Right cardiac atrium (tissue), 5 donors: Measurements from ENCODE around the gene PPFIBP2. TPM values are rescaled to one million over a fixed set of nuclear protein-coding genes. Genes with fewer than 3 reads are reported as not detected.
A peak's percentile ranks its signal among the peaks of the same experiment; 100 is the strongest.

ENCODE experiments used
- ATAC-seq, 2 donors: fragments of 200-7000 bp; cut with Tn5 transposase; one replicate each; pipeline versions ENCODE4 v1.8.0 to v1.9.1; 2020; ENCODE audit warnings: moderate library complexity in 2 of 2, mild to moderate bottlenecking in 1 of 2
- DNase-seq, 3 donors: peaks; one replicate each; pipeline ENCODE4 v3.0.0-alpha.2; 2020
- H3K27ac ChIP-seq: one replicate; pipeline ENCODE4 v1.5.1; 2013; ENCODE audit warnings: mild to moderate bottlenecking, low read length, control low read depth, moderate library complexity
- H3K27me3 ChIP-seq: one replicate; pipeline ENCODE4 v1.6.1; 2013; ENCODE audit not compliant: control insufficient read depth, insufficient read depth
- H3K4me1 ChIP-seq: one replicate; pipeline ENCODE4 v1.6.1; 2013; ENCODE audit warnings: low read length; ENCODE audit not compliant: control insufficient read depth, insufficient read depth
- H3K4me3 ChIP-seq: one replicate; pipeline ENCODE4 v1.5.1; 2013; ENCODE audit warnings: low read length, control low read depth
- H3K9me3 ChIP-seq: one replicate; pipeline ENCODE4 v1.6.1; 2013; ENCODE audit warnings: low read length; ENCODE audit not compliant: control insufficient read depth
- WGBS: extraction: QIAGEN DNeasy Blood & Tissue Kit; methylation state at CpG from one replicate; pipeline ENCODE4 v1.1.7; 2013; 5-methylcytosine and 5-hydroxymethylcytosine counted together
- intact Hi-C, 4 donors: fragments of 100-400 bp; cut with DNase I; formaldehyde crosslinking; loops; one replicate each; pipeline versions ENCODE4 v1.11.0 to v1.14.0; 2022 to 2023
- polyA plus RNA-seq: library from polyadenylated mRNA; stranded (reverse); fragments of 200-250 nt; gene quantifications from one replicate; pipeline ENCODE4 v1.2.3, GENCODE V29; 2013
- total RNA-seq, 4 donors: library from RNA; stranded (reverse); fragmentation: NEBNext Ultra II Directional; extraction: Animal tissue kit (Norgen Biotek cat#: 25700); gene quantifications; one replicate each; pipeline ENCODE4 v1.2.1, GENCODE V29; 2021
- donor health status: healthy with polysubstance abuse.
- donor health status: DM: no; HTN: yes; CAD: no.
- donor health status: DM: no; HTN: no; CAD: no.
- donor health status: DM: no; HTN: yes; CAD: no; lungs with severe emphysema.
- donor health status: DM: yes; HTN: yes; CAD: no.

The PPFIBP2 gene
- total and polyA plus RNA-seq, 5 donors = 13.7 to 45.3 (median 25.0) TPM

- WGBS = 53% methylated on average over 7 of the region's 7 CpGs
- H3K27me3 ChIP-seq = no peaks in the 10 kb centered on the region
- ATAC-seq (peak; percentile 88 to 89), DNase-seq (peak; percentile 68 to 88 (median 83))
- H3K27ac ChIP-seq = peak overlapping the region; percentile 60
- no peaks in the 10 kb centered on the region for H3K4me1 ChIP-seq
- no peaks in the 10 kb centered on the region for H3K9me3 ChIP-seq
- intact Hi-C loops = no loop called here
- H3K4me3 ChIP-seq = no peak overlapping the region
Measured at GRCh38 chr11:7555052-7555699, 41.4 kb downstream of the PPFIBP2 start.

- no peaks in the 10 kb centered on the region for H3K9me3 ChIP-seq
- ATAC-seq = peak in 1 of 2 donors; percentile 39
- intact Hi-C loops = no loop called here
- H3K4me1 ChIP-seq = no peaks in the 10 kb centered on the region
- no peak for DNase-seq
- no peak overlapping the region for H3K4me3 ChIP-seq
- H3K27ac ChIP-seq = no peak overlapping the region
- H3K27me3 ChIP-seq = no peaks in the 10 kb centered on the region
Measured at GRCh38 chr11:7558046-7558445, 44.2 kb downstream of the PPFIBP2 start.

GRCh38 chr11:7559398-7560283 is 45.8 kb downstream of the PPFIBP2 start:
- intact Hi-C loops = no loop called here
- WGBS = 81% methylated on average over 4 of the region's 4 CpGs
- H3K4me1 ChIP-seq = no peaks in the 10 kb centered on the region
- DNase-seq (no peak), ATAC-seq (no peak)
- no peaks in the 10 kb centered on the region for H3K27me3 ChIP-seq
- H3K4me3 ChIP-seq = no peak overlapping the region
- no peaks in the 10 kb centered on the region for H3K9me3 ChIP-seq
- H3K27ac ChIP-seq = no peak overlapping the region

GRCh38 chr11:7561562-7561961 is 47.8 kb downstream of the PPFIBP2 start:
- no peaks in the 10 kb centered on the region for H3K27me3 ChIP-seq
- 64% methylated on average over 2 of the region's 2 CpGs for WGBS
- DNase-seq (no peak), ATAC-seq (no peak)
- no peak overlapping the region for H3K4me3 ChIP-seq
- no peaks in the 10 kb centered on the region for H3K9me3 ChIP-seq
- H3K4me1 ChIP-seq = no peaks in the 10 kb centered on the region
- no peak overlapping the region for H3K27ac ChIP-seq
- intact Hi-C loops = no loop called here

- Histone ChIP-seq H3K27me3 (no peaks in the 10 kb centered on the region), H3K27ac (no peak overlapping the region), H3K9me3 (no peaks in the 10 kb centered on the region), H3K4me1 (no peaks in the 10 kb centered on the region), H3K4me3 (no peak overlapping the region)
- DNase-seq (no peak), ATAC-seq (no peak)
- WGBS = 82% methylated on average over 2 of the region's 2 CpGs
- intact Hi-C loops = no loop called here
Measured at GRCh38 chr11:7563281-7563680, 49.5 kb downstream of the PPFIBP2 start.

- intact Hi-C loops = no loop called here
- DNase-seq (no peak), ATAC-seq (no peak)
- 44% methylated on average over 2 of the region's 2 CpGs for WGBS
- Histone ChIP-seq H3K27ac (no peak overlapping the region), H3K9me3 (no peaks in the 10 kb centered on the region), H3K27me3 (no peaks in the 10 kb centered on the region), H3K4me3 (no peak overlapping the region), H3K4me1 (no peaks in the 10 kb centered on the region)
Measured at GRCh38 chr11:7564803-7565202, 51.0 kb downstream of the PPFIBP2 start.

- H3K4me3 ChIP-seq = no peak overlapping the region
- H3K4me1 ChIP-seq = peaks cover 3% of the 10 kb centered on the region
- DNase-seq (no peak), ATAC-seq (no peak)
- intact Hi-C loops = no loop called here
- H3K27ac ChIP-seq = no peak overlapping the region
- no peaks in the 10 kb centered on the region for H3K9me3 ChIP-seq
- 78% methylated on average over 1 of the region's 1 CpG for WGBS
- no peaks in the 10 kb centered on the region for H3K27me3 ChIP-seq
Measured at GRCh38 chr11:7567311-7567710, 53.5 kb downstream of the PPFIBP2 start.

GRCh38 chr11:7569044-7569443 is 55.2 kb downstream of the PPFIBP2 start:
- ATAC-seq (no peak), DNase-seq (no peak)
- H3K4me3 ChIP-seq = no peak overlapping the region
- WGBS = 82% methylated on average over 1 of the region's 1 CpG
- H3K9me3 ChIP-seq = no peaks in the 10 kb centered on the region
- no peaks in the 10 kb centered on the region for H3K27me3 ChIP-seq
- intact Hi-C loops = no loop called here
- peaks cover 3% of the 10 kb centered on the region for H3K4me1 ChIP-seq
- H3K27ac ChIP-seq = no peak overlapping the region

- ATAC-seq = no peak
- no peaks in the 10 kb centered on the region for H3K27me3 ChIP-seq
- no peak overlapping the region for H3K27ac ChIP-seq
- peaks cover 3% of the 10 kb centered on the region for H3K4me1 ChIP-seq
- intact Hi-C loops = loop anchor here in 3 of 4 donors (5.0 to 10.0 kb wide), 4 partner anchors 55 to 97 kb away; partner anchors contain the start of gene PPFIBP2 (in 1 of the 3)
- 85% methylated on average over 2 of the region's 2 CpGs for whole genome bisulfite sequencing
- no peak overlapping the region for H3K4me3 ChIP-seq
- H3K9me3 ChIP-seq = no peaks in the 10 kb centered on the region
- DNase-seq = no peak
Measured at GRCh38 chr11:7570241-7570640, 56.4 kb downstream of the PPFIBP2 start.

- WGBS = 98% methylated on average over 1 of the region's 1 CpG
- Histone ChIP-seq H3K27ac (no peak overlapping the region), H3K9me3 (no peaks in the 10 kb centered on the region), H3K27me3 (no peaks in the 10 kb centered on the region), H3K4me3 (no peak overlapping the region), H3K4me1 (peaks cover 3% of the 10 kb centered on the region)
- ATAC-seq (no peak), DNase-seq (no peak)
- intact Hi-C loops = loop anchor here (1.0 to 10.0 kb wide), 5 partner anchors 56 to 96 kb away; partner anchors contain the start of gene PPFIBP2 (in 1 of the 4)
Measured at GRCh38 chr11:7570938-7571521, 57.2 kb downstream of the PPFIBP2 start.

- Histone ChIP-seq H3K27me3 (no peaks in the 10 kb centered on the region), H3K27ac (no peak overlapping the region), H3K9me3 (no peaks in the 10 kb centered on the region), H3K4me1 (peaks cover 9% of the 10 kb centered on the region), H3K4me3 (no peak overlapping the region)
- DNase-seq (peak; percentile 57 to 86 (median 77)), ATAC-seq (peak; percentile 69 to 75)
- intact Hi-C loops = loop anchor here (1.0 to 10.0 kb wide), 5 partner anchors 57 to 96 kb away; partner anchors contain the start of gene PPFIBP2 (in 1 of the 4)
- 10% methylated on average over 4 of the region's 4 CpGs for WGBS
Measured at GRCh38 chr11:7571640-7572000, 57.8 kb downstream of the PPFIBP2 start.
